ENCODE results near the gene HEATR5B.

HEATR5B gene

DNA sequence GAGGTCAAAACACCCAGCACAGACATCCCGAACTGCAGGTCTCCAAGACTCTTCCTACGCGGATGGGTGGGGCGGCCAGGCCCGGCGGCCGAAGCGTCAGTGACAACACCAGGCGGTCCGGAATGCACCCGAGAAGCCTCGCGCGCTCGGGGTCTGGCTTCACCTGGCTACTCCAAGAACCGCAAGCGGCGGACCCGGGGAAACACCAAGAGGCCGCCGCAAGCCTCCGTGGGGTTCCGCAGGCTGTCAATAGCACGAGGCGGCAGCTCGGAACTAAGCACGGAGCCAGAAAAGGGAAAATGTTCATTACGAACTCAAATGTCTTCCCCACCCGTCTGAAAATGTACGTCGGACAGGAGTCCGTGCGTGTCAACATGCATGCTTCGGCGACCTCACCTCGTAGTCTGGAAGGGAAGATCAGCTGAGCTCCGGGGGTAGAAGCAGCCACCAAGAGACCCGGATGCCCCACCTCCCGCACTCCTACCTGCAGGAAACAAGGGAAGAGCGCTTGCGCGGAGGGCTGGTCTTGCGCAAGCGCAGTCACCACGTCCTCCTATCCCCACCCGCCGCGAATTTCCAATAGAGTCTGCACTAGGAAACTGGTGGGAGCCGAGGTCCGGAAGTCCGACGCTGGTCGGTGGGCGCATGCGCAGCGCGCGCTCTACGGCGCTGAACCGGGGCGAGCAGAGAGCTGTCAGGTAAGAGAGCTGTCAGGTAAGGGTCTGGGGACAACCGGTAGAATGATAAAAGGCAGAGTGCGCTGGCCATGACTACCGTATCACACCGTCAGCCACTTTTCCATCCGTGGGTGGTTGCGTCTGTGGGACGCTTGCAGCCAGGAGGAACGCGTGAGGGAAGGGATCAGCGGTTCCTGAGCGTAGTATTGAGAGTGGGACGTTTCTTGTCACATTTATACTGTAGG lies at the start of gene HEATR5B, which contains the start of gene GPATCH11:
Gene HEATR5B, minus strand, starts transcription at position 500 of the 922 bp plus-strand sequence. CDS start 958 bp downstream, outside the sequence.
Gene GPATCH11, plus strand, starts transcription at position 646 of the 922 bp plus-strand sequence. CDS start 3,864 bp downstream, outside the sequence.
- peak within 1 kb of the TSS; percentile 93 for H3K4me3 ChIP-seq (ENCODE audit: low read depth, low read length)

DNA sequence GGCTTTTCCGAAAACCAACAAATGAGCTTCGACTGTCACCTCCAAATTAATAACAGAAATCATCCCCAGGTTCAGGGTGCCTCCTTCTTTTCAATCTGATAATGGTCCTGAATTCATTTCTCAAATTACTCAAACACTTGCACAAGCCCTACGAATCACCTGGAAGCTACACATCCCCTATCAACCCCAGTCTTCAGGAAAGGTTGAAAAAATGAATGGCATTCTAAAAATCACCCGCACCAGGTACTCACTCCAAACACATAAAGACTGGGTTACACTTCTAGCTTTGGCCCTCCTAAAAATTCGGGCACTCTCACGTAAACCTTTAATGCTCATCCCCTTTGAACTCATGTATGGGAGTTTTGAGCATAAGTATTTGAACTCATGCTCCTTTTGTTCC lies 48.7 kb upstream of the HEATR5B start:
- H3K4me3 ChIP-seq (ENCODE audit: low read depth, low read length): no peak overlapping the region

DNA sequence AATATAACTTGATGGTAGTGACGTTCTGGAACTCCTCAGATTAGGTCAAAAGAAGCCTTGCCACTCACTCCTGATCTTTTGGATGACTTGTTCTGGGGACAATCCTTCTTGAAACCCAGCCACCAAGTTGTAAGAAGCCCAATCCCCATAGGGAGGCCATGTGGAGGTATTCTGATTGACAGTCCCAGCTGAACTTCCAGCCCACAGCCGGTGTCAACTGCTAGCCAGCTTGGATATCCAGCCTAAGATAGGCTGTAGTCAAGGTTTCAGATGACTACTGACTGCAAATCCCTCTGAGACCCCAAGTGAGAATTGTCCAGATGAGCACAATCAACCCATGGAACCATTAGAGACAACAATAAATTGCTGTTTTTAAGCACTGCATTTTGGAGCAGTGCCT lies 41.2 kb upstream of the HEATR5B start:
- H3K4me3 ChIP-seq (ENCODE audit: low read depth, low read length): no peak overlapping the region

DNA sequence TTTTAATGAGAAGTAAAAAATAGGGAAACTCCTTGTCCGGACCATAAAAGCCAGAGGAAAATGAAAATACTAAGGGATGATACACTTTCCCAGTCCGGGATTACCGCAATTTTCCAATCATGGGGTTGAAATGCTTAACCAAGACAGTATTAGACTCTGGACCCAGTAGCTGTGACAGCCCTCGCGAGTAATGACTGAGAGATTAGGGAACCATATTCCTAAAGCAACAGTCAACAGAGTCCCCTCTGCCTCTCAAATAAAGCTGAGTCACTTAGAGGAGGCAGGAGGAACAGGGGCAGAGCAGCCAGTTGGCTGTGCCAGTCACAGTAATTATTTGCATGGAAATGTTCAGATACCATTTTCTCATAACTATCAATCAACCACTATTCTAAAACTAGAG lies 35.0 kb upstream of the HEATR5B start:
- H3K4me3 ChIP-seq (ENCODE audit: low read depth, low read length): no peak overlapping the region

DNA sequence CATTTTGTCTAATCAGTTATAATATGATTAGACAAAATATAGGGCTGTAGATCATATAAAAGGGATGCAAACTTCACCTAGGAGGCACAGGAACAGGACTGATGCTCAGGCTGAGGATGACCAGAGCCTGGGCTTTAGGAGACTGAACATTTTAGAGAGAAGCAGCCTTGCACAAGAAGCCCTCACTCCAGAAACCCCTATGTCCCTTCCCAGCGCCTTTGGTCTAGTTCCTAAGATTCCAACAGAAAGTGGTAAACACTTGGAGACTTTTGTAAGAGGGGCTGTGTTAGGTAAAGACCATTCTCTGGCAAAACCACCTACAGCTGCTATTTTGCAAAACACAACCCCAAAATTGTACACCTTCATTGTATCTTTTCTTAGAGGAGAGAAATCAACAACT lies 33.4 kb upstream of the HEATR5B start:
- H3K4me3 ChIP-seq (ENCODE audit: low read depth, low read length): no peak overlapping the region

DNA sequence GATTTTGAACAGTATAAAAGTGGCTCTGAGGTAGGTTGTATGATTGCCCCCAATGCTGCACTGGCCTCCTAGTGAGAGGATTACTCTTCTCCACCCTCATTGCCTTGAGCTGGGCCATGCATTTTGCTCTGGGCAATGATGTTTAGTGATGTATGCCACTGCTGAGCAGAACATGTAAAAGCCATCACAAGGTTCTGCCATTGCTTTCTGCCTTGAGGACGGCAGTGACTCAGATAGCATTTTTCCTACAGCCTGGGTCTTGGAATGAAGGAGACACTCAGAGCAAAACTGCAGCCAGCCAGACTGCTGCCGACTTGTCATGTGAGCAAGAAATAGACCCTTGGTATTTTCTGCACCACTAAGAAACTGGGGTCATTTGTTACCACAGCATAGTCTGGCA lies 27.8 kb upstream of the HEATR5B start:
- no peak overlapping the region for H3K4me3 ChIP-seq (ENCODE audit: low read depth, low read length)

DNA sequence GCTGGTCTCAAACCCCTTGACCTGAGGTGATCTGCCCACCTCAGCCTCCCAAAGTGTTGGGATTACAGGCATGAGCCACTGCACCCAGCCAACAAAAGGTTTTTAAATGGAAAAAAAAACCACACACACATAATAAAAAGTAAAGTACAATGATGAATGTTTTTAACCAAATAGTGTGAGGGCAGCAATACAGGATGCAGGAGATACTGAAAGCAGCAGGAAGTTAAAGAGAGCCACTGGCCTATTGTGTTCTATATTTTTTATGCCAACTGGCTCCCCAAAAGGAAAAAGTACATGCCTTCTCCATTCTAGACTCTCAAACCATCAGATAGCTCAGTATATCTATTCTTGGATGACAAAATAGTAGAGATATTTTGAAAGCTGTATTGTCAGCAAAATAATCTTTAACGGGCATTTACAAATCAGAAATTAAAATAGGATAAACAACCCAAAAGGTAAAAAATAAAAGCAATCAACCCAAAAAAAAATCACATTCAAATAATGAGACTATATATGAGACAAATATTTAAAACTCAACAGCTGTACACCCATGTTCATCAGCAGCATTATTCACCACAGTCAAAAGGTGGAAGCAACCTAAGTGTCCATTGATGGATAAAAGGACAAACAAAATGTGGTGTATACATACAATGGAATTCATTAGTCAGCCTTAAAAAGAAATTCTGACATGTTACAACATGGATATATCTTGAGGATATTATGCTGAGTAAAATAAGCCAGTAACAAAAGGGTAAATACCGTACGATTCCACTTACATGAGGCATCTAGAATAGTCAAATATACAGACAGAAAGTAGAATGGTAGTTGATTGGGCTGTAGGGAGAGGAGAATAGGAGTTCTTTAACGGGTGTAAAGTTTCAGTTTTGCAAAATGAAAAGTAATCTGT lies 26.4 kb upstream of the HEATR5B start:
- H3K4me3 ChIP-seq (ENCODE audit: low read depth, low read length): no peak overlapping the region

DNA sequence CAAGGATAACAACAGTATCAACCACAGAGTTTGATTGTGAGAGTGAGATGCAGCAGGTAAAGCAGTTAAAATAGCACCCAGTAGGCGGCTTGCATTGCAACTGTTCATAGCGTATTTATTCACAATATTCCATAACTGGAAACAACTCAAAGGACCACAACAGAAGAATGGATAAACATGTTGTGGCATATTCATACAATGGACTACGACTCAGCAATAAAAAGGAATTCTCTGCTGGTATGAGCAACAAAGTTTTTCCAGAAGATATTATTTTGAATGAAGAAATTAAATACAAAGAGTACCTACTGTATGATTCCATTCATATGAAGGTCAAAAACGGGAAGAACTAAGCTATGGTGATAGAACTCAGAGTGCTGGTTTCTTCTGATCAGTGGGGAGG lies 25.4 kb upstream of the HEATR5B start:
- no peak overlapping the region for H3K4me3 ChIP-seq (ENCODE audit: low read depth, low read length)

DNA sequence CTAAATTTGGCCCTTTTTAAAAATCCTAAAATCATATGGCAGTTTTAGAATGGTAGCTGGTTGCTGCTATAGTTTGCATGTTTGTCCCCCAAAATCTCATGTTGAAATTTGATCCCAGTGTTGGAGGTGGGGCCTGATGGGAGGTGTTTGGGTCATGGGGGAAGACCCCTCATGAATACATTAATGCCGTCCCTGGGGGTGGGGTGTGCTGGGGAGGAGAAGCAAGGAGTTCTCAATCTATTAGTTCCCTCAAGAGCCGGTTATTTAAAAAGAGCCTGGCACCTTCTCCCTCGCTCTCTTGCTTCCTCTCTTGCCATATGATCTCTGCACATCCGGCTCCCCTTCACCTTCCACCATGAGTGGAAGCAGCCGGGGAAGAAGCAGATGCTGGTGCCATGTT lies 21.0 kb upstream of the HEATR5B start:
- no peak overlapping the region for H3K4me3 ChIP-seq (ENCODE audit: low read depth, low read length)

DNA sequence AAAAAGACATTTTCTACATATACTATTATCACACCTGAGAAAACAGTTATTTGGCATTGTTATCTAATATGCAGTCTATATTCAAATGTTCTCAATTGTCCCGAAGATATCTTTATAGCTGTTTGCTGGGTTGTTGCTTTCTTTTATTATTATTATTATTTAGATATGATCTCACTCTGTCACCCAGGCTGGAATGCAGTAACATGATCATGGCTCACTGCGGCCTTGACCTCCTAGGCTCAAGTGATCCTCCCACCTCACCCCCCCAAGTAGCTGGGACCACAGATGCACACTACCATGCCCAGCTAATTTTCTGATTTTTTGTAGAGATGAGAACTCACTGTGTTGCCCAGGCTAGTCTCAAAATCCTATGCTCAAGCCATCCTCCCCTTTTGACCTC lies 20.0 kb upstream of the HEATR5B start:
- no peak overlapping the region for H3K4me3 ChIP-seq (ENCODE audit: low read depth, low read length)

DNA sequence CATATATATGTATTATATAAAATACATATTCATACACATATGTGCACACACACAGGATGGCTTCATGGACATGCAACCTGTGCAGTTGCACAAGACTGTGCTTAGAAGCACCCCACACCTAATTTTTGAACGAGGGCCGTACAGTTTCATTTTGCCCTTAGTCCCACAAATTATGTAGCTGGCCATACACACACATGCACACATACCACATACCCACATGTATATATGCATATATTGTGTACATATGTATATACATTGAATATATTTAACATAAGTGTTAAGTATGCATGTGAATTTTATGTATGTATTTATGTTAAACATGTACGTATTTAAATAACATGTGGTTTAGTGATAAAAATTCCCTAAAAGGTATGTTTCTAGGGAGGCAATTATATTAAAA lies 18.4 kb upstream of the HEATR5B start:
- no peak overlapping the region for H3K4me3 ChIP-seq (ENCODE audit: low read depth, low read length)

DNA sequence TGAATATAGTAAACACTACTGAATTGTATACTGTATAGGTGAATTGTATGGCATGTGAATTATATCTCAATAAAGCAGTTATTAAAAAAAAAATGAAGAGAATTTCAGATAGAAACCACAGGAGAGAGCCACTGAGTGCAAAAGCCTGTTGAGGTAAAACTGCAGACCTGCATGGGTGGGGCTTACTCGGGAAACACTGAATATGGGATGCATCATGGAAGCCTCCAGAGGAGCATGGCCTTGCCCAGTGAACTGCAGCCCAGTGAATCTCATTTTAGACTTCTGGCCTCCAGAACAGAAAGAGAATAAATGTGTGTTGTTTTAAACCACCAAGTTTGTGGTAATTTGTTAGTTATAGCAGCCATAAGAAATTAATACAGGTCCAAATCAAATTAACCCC lies 15.9 kb upstream of the HEATR5B start:
- no peak overlapping the region for H3K4me3 ChIP-seq (ENCODE audit: low read depth, low read length)

DNA sequence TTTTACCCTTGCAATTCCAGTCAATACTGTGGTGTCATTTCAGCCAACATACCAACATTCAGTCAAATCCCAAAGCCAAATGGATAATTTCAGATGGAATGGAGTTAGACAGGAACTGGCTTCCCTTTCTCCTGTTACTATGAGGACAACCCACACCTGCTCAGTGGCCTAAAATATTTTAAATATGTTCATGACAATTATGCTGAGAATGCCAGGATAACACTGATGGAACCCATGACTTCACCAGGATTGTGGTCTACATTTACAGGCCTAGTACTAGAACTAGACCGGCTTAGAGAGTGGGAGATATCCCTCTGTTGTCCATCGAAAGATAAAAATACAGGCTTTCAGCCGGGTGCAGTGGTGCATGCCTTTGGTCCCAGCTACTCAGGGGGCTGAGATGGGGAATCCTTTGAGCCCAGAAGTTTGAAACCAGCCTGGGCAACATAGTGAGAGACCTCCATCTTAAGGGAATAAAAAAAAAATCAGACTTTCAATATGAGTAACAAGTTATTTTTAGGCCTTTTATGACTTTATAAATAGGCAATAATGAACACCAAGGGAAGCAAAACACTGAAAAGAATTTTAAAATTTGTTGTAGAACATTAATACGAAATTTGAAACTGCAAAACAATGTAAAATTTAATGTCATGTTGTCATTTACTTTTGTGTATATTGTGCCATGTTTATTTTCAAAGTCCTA lies 14.4 kb upstream of the HEATR5B start:
- H3K4me3 ChIP-seq (ENCODE audit: low read depth, low read length): no peak overlapping the region

DNA sequence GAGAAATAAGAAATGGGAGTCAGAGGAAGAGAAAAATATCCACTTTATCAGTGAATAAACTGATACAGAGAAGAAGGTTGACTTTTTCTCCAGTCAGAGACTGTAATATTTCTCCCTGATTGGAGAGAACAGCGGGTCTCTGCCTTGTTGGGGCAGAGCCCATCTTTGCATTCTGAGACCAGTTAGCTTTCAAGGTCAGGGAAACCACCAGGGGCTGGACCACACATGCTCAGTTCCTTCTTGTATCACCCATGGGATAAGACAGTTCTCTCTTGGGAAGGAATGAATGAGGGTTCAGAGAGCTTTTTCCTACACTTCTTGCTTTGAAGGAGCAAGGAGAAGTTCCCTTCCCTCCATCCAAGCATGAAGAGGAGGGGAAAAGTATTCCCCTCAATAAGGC lies 12.4 kb upstream of the HEATR5B start:
- H3K4me3 ChIP-seq (ENCODE audit: low read depth, low read length): no peak overlapping the region

DNA sequence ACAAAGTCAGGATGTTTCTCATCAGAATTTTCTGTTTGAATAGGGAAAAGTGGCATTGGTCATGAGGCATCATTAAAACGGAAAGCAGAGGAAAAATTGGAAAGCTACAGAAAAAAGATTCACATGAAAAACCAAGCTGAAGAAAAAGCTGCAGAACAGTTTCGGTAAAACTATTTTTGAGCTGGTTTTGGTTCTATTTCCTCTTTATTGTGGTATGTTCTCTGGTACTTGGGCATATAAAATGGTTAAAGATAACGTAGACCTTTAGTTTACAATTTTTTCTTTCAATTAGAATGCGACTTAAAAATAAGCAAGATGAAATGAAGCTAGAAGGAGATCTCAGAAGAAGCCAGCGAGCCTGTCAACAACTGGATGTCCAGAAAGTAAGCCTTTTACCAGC lies 7.7 kb upstream of the HEATR5B start:
- H3K4me3 ChIP-seq (ENCODE audit: low read depth, low read length): no peak overlapping the region

DNA sequence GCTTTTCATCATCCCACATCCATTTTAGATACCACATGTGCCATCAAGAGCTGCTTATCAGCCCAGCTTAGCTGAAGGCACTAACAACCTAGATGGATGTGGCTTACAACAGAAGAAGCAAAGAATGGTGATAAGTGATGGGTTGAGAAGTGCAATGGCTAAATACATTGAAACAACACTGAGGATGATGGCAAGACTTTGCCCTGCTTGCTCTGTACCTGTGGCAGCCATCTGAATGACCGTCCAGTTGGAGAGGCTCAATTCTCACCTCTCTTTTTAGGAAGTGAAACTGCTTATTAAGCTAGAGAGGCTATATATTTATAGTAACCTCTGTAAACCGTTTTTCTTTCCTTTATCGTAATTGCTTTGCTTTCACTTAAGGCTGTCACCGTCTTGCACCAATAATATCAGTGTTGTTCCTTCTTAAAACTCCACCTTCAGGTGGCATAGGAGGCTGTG lies 5.9 kb upstream of the HEATR5B start:
- no peak overlapping the region for H3K4me3 ChIP-seq (ENCODE audit: low read depth, low read length)

DNA sequence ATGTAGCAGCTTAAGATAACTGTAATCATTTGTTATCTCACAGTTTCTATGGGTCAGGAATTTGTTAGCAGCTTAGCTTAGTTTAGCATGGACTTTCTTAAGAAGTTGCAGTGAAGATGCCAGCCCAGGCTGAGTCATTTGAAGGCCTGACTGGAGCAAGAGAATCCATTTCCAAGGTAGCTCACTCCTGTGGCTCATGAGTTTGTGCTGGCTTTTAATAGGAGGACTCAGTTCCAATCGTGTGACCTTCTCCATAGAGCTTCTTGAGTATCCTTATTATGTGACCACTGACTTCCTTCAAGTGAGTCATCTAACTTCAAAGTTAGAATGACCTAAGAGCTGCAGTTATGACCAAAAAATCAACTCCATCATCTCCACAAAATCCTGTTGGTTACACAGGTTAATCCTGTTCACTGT lies 1.6 kb upstream of the HEATR5B start:
- H3K4me3 ChIP-seq (ENCODE audit: low read depth, low read length): no peak overlapping the region

DNA sequence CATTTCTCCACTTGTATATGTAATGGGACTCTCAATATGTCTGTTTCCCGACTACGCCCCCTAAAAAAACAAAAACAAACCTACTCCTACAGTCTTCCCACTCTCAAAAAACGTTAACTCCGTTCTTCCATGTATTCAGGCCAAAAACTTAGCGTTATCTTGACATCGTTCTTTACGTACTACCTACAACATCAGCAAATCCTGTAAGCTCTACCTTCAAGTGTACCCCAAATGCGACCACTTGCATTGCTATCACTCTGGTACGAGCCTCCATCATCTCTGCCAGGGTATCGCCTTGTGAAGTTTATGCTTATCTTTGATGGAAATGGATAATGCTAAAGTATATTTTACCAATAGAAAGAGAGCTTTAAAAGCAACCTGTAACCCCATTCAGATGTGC lies 625 bp upstream of the HEATR5B start:
- H3K4me3 ChIP-seq (ENCODE audit: low read depth, low read length): peak overlapping the region; percentile 93

DNA sequence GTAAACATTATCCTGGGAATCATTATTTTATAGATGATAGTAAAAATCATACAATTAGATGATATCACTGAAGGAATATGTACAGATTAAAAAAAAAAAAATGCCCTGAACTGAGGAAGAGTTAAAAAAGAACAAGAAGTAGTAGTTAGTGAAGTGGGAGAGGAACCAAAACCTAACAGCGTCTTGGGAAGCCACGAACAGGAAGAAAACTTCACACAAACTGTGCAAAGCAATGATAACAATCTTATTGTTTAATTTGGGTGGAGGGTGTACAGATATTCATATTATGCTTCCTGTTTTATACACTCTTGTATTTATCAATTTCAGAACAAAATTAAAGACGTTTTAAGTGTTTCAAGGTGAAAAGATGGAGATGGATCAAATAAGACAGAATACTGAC lies 3.5 kb downstream of the HEATR5B start:
- no peak overlapping the region for H3K4me3 ChIP-seq (ENCODE audit: low read depth, low read length)

DNA sequence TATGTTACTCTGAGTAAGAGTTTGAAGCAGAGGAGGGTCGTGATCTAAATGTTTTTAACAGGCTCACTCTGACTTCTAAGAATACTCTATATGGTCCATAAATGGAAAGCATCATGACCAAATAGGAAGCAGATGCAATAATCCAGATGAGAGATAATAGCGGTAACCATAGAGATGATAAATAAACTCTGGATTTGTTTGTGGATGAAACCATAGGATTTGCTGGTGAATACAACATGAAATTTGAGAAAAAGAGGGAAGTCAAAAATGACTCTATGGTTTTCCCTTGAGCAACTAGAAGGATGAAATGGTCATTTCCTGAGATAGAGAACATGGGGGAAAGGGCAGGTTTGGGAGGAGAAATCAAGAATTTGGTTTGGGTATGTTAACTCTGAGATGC lies 3.9 kb downstream of the HEATR5B start:
- H3K4me3 ChIP-seq (ENCODE audit: low read depth, low read length): no peak overlapping the region

DNA sequence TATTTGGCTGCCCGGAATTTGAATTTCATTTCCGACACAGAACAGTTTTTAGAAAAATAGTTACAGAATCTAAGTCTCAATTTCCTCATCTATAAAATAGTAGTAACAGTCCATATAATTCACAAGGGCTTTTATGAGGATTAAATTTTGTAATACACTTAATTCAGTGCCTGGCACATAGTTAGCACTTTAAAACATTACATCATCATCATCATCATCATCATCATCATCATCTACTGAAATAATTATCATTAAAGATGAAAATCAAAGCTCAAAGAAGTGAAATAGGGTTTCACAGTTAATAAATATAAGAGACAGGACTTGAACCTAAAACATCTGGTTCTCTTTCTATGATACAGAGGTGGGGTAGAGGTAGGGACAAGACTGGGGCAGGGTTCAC lies 13.2 kb downstream of the HEATR5B start:
- no peak overlapping the region for H3K4me3 ChIP-seq (ENCODE audit: low read depth, low read length)

Measured in iPS-11a (cell line).